ENCODE data around the gene TMEM201.
"Not testable (repeated sequence)": the region's sequence is repeated elsewhere in the genome, so short reads cannot be mapped to it uniquely, and the experiment has no call there.

Gene TMEM201, protein sequence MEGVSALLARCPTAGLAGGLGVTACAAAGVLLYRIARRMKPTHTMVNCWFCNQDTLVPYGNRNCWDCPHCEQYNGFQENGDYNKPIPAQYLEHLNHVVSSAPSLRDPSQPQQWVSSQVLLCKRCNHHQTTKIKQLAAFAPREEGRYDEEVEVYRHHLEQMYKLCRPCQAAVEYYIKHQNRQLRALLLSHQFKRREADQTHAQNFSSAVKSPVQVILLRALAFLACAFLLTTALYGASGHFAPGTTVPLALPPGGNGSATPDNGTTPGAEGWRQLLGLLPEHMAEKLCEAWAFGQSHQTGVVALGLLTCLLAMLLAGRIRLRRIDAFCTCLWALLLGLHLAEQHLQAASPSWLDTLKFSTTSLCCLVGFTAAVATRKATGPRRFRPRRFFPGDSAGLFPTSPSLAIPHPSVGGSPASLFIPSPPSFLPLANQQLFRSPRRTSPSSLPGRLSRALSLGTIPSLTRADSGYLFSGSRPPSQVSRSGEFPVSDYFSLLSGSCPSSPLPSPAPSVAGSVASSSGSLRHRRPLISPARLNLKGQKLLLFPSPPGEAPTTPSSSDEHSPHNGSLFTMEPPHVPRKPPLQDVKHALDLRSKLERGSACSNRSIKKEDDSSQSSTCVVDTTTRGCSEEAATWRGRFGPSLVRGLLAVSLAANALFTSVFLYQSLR
- long read RNA-seq, donor 1, partial matches to known transcripts: 0 of 2 reads
- long read RNA-seq, donor 1, other reads (novel, unspliced or antisense): 0 of 2 reads
- long read RNA-seq, donor 2: 0 reads
- long read RNA-seq, donor 3, partial matches to known transcripts: 0 of 3 reads
- long read RNA-seq, donor 3, other reads (novel, unspliced or antisense): 0 of 3 reads
- long read RNA-seq, donor 4, partial matches to known transcripts: 0 of 1 reads
- long read RNA-seq, donor 4, other reads (novel, unspliced or antisense): 0 of 1 reads
- long read RNA-seq, donor 5, partial matches to known transcripts: 0 of 3 reads
- long read RNA-seq, donor 5, other reads (novel, unspliced or antisense): 0 of 3 reads
- long read RNA-seq, donor 6, partial matches to known transcripts: 0 of 1 reads
- long read RNA-seq, donor 6, other reads (novel, unspliced or antisense): 0 of 1 reads
- long read RNA-seq, donor 7, partial matches to known transcripts: 0 of 3 reads
- long read RNA-seq, donor 7, other reads (novel, unspliced or antisense): 0 of 3 reads
- long read RNA-seq, donor 8, partial matches to known transcripts: 0 of 2 reads
- long read RNA-seq, donor 8, other reads (novel, unspliced or antisense): 0 of 2 reads

GRCh38 chr1:9588551-9589143 lies at the start of gene TMEM201:
Gene TMEM201 (plus strand): TSS chr1:9588911. CDS start chr1:9588931, 20 bp downstream.
- DNase-seq: peak; percentile 92

DNA sequence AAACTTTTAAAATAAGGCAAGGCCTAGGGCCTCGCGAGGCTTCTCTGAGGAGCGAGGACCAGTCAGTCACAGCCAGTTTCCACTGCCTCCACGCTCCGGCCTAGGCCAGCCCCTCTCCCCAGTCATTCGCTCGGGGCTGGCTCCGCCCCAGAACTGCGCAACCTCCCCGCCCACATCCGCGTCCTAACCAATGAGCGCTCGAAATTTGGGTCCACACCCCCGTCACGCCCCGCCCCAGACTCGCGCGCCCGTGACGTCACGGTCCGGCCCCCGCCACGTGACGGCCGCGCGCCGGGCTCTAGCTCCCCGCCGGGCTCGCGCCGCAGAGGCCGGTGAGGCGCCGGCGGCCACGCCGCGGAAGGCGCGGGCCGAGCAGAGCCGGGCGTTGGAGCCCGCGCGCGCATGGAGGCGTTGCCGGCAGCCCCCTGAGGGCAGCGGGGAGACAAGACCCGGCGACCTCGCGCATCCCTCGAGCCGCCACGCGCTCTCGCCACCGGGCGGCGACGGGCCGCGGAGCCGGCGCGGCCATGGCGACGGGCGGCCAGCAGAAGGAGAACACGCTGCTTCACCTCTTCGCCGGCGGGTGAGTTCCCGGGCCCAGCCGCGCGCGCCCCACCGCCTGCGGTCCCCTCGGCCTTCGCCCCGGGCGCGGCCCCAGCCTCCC lies 49.4 kb upstream of the TMEM201 start, which contains the start of gene SLC25A33:
Gene SLC25A33 (plus strand): TSS at position 301 of the 664 bp plus-strand sequence. CDS start 227 bp downstream, at position 528.
- DNase-seq: peak; percentile 95

- DNase-seq: peak; percentile 82
These were observed 48.7 kb upstream of the TMEM201 start for GRCh38 chr1:9539829-9540550.

- DNase-seq: peak; percentile 24
These were observed 46.3 kb upstream of the TMEM201 start for GRCh38 chr1:9542430-9542829.

- no peak for DNase-seq
These were observed 43.8 kb upstream of the TMEM201 start for GRCh38 chr1:9544926-9545325.

GRCh38 chr1:9549955-9550546 lies 38.7 kb upstream of the TMEM201 start:
- DNase-seq: no peak

DNA sequence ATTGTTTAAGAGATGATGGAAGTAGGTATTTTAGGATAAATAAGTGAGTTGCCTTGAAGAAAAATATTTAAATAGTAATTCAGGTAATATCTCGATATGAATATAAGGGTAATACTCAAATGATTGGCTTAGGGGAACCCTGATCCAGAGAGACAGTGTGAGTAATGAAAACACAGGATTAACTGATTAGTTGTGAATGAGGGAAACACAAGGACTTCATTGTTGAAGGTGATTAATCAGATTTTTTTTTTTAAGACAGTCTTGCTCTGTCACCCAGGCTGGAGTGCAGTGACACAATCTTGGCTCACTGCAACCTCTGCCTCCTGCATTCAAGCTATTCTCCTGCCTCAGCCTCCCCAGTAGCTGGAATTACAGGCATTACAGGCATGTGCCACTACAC lies 36.7 kb upstream of the TMEM201 start:
- DNase-seq: no peak

DNA sequence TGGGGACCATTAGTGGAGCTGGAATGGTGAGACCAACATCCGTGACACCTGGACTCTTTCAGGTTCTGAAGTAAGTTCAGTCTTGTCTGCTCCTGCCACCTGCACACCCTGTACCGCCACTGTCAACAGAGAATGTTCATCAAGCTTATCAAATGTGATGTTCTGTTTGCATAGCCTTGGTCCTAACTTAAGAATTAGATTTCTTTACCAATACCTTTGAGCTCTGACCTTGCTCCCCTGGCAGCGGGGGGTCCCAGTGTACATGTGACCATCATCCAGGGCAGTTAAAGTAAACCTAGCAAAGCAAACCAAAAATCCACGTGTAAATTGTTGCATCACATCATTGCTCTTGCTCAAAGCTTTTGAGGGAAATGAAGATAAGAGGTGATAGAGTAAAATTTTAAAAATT lies 35.0 kb upstream of the TMEM201 start:
- DNase-seq: no peak

DNA sequence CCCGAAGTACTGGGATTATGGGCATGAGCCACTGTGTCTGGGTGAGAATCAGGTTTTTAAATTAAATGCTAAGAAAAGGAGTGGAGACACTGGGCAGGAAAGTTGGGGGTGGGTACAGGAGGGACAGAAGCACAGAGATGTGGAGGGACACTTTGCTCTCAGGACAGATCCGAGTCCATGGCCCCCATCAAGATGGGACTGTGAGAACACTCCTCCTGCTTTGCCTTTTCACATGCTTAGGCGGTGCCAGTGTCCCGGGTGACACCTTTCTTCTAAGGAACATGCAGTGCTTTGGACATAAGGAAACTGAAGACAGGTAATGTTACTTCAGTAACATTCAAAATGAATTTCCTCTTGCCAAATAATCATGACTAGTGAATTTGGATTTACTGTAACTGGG lies 32.8 kb upstream of the TMEM201 start:
- DNase-seq: no peak

- no peak for DNase-seq
These were observed 31.1 kb upstream of the TMEM201 start for GRCh38 chr1:9557624-9558023.

GRCh38 chr1:9558271-9558945 lies 30.3 kb upstream of the TMEM201 start:
- no peak for DNase-seq

DNA sequence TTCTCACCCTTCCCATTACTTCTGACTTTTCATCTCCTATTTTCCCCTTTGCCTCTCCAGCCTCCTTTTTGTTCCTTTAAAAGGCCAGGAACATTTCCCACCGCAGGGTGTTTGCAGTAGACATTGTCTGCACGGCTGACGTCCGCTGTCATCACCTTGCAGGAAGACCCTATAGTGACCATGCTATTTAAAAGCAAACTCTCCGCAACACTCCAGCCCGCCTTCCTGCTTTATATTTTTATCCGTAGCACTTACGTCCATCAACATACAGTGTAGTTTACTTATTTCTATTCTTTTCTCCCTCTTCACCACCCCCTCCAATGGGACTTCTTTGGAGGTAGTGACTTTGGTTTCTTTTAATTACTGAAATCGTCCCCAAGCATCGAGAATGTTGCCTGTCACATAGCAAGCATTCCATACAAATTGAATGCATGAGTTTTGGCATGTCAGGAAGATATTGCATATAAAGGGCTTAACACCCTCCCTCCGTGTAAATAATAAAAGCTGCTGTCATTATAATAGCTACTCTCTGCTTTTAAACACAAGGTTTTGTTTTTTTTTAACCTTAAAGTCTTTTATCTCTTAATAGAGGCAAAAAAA lies 29.7 kb upstream of the TMEM201 start:
- no peak for DNase-seq

- no peak for DNase-seq
These were observed 29.0 kb upstream of the TMEM201 start for GRCh38 chr1:9559673-9560072.

GRCh38 chr1:9560090-9560489 lies 28.6 kb upstream of the TMEM201 start:
- not testable (repeated sequence) for DNase-seq

GRCh38 chr1:9561429-9561828 lies 27.3 kb upstream of the TMEM201 start:
- DNase-seq: no peak

DNA sequence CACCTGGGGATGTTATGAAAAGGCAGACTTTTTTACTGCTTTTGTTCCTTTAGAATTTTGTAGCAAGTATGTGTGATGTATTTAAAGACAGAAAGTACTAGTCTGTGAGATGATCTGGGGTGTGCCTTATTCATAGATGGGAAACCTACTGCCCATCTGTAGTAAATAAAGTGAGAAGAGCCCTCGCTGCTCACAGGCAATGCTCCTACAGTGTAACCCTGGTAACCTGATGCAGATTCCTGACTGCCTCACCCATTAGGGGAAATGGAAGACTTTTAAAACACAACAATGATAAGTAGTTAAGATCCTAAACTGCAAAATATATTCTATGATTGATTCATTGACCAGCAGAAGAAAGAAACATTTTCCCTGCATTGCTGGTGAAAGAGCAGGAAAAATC lies 19.4 kb upstream of the TMEM201 start:
- DNase-seq: no peak

DNA sequence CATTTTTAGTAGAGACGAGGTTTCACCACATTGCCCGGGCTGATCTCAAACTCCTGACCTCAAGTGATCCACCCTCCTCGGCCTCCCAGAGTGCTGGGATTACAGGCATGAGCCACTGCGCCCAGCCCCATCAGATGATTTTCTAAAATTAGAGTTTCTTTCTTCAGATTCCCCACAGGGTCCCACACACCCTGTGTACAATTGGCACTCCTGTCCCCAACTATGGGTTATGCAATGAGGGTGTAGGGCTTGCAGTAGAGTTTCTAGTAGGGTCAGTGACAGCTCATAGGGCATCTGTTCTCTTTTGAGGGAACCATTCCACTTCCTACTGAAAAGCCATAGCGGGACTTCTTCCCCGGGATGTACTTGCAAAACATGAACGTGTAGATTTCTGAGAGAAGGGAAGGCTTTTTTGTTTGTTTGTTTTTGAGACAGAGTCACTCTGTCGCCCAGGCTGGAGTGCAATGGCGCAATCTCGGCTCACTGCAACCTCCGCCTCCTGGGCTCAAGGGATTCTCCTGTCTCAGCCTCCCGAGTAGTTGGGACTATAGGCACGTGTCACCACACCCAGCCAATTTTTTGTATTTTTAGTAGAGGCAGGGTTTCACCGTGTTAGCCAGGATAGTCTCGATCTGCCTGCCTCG lies 17.7 kb upstream of the TMEM201 start:
- DNase-seq: not testable (repeated sequence)

- DNase-seq: no peak
These were observed 15.0 kb upstream of the TMEM201 start for GRCh38 chr1:9573723-9574122.

DNA sequence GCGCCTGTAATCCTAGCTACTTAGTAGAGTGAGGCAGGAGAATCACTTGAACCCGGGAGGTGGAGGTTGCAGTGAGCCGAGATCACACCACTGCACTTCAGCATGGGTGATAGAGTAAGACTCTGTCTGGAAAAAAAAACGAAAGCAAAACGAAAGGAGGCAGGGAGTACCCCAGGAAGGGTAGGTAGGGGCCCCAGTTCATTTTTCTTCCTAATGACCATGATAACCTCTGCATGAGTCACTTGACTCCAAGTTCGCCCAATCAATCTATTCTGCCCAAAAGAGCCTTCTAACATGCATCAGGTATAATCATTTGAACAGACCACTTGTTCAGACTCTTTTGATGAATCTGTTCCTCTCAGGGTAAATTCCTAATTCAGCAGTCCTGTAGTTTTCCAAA lies 13.2 kb upstream of the TMEM201 start:
- DNase-seq: no peak
